Measurements from ENCODE around the gene CACNA2D3. TPM values are rescaled to one million over a fixed set of nuclear protein-coding genes. Genes with fewer than 3 reads are reported as not detected.

Gene CACNA2D3
- total RNA-seq, 1 experiment from 2014 or later, result not detected

DNA sequence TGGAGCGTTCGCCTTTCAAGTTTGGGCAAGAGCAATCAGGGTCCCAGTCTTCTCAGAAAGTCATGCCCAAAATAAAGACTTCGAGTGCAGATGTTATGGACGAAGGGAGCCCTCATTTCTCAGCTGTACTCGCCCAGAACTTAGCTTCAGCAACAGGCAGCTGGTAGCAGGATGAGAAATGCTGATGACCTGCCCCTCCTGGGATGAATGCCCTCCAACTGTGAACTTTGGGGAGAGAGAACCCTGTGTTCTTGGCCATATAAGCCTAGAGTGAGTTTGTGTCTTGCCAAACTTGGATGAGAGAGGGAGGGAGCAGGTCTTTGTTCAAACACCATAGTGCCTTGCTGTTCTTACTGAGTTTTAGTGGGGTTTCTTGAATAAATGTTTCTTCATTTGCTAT, 405.2 kb downstream of the CACNA2D3 start:
- DNase-seq (ENCODE audit: low spot score), result no peak

DNA sequence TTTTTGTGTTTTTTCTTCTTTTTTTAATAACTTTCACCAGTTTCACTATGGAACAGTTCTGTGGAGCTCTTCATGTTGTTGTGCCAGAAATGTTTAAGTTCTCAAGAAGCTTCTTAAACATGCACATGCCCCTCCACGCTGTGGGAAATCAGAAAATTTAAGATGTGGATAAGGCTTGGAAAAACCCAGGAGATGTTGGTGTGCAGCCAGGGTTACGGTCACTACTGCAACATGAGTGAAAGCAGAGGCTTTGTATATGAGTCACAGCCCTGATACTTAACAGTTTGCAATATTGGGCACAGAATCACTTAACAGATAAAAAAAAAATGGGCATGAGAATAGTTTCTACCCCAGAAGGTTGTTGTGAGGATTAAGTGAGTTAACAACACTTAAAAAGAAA, 405.6 kb downstream of the CACNA2D3 start:
- DNase-seq (ENCODE audit: low spot score), result no peak

DNA sequence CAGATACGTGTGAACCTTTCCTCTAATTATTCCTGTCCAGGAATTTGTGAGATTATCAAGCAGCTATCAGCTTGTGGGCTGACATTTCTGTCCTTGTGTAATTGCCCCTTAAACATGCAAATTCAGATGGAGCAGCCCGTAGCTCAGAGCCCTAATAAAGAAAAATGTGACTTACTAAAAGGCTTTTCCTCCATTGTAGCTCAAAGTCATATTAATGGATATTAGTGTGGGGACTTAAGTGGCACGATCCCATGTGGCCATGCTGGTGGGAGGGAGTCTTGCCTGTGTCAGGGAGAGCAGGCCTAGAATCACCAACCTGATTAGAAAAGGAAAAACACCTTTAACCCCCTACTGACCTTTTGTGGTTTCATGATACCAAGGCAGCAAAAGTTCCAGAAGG, 406.3 kb downstream of the CACNA2D3 start:
- no peak for DNase-seq (ENCODE audit: low spot score)

DNA sequence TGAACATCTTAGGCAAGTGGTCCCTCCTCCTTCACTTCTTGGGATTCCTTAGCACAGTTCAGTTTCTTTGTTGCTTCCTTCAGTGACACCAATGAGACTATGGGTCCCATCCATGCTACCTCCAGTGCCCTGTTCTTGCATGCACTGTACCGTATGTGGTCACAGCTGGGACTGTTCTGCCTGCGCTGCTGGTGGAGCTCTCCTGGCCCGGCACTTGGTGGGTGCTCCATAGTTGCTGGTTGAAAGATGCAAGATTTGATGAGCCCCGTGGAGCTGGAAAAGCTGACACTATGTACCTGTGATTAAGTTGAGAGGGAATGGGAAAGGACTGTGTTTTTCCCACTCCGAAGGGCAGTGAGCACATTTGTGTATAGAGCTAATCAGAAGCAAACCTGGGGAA, 407.7 kb downstream of the CACNA2D3 start:
- no peak for DNase-seq (ENCODE audit: low spot score)

DNA sequence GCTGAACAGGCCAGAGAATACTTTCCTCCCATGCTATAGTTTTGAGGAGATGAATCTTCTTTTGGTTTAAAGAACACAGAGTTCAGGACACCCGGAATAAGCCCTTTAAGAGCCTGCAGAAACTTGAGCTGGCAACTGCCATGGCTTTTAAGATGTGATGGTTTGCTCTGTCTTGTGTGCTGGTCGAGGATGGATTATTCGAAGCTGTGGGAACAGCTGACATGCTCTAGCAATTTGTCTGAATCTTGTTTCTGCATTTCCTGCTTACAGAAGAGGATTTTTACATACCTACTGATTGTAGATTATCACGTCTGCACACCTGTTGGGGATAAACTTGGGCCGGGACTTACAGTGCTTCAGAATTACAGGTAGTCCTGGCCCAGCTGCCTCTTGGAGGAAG, 408.6 kb downstream of the CACNA2D3 start:
- DNase-seq (ENCODE audit: low spot score), result no peak

DNA sequence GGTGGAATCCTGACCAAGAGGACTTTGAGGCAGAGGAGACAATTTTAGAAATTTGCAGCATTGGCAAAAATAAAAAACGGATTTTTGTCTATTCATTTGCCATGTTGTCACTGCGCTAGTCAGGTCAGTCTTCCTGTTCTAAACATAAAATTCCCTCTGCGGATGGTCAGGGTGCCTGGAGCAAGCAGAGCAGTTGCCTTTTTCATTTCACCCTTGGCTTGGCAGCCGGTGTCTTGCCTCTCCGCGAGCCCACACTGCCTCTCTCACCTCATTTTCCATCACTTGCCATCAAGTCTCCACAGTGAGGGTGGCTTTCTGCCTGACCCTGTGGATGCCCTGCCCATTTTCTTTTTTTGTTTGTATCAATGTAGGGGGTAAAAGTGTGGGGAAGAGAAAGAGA, 409.4 kb downstream of the CACNA2D3 start:
- no peak for DNase-seq (ENCODE audit: low spot score)

DNA sequence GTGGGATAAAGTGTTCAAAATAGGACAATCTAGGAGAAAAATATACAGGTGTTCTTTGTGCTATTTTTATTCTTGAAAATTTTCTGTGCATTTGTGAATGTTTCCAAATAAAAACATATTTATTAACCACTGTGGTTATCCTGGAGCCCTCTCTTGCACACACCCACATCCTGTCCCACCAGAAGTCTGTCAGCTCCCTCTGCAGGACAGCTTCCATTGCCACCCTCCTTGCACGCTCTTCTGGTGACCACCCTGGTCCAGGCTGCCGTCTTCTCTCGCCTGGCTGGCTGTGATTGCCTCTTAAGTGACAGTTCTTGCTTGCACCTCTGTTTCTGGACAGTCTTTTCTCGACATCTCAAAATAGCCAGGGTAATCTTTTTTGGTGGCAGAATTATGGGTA, 411.5 kb downstream of the CACNA2D3 start:
- no peak for DNase-seq (ENCODE audit: low spot score)

DNA sequence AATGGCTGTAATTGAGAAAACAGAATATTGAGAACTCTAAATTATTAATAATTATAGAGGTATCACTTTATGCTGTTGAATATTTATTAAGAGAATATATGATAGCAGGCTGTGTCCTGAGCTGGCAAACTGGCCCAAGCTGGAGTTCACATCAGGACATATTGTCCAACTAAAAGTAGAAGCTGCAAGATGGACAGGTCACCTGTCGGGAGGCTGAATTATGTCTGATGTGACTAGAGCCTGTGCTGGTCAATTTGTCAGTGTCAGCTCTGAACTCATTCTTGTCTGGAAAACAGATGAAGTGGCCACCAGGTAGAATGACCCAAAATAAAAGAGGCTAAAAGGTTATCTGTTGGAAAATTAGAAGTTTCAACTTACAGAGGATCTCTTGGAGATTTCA, 413.3 kb downstream of the CACNA2D3 start:
- no peak for DNase-seq (ENCODE audit: low spot score)

DNA sequence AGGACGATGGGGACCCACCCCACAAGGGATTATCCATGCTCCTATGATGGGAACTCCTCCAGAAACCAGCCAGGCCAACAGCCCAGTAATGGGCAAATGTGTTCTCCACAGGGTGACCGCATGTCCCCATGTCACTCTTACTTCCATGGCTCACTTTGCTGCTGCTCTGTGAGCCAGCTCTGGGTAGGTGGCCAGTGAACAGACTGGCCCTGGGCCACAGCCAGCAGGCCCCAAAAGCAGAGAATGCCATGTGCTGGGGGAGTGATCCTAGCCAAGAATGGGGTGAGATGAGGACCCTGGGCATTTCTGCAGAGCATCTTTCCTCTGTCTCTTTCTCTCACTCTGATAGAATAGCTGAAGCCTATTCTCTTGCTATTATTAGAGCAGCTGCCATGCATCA, 414.1 kb downstream of the CACNA2D3 start:
- DNase-seq (ENCODE audit: low spot score), result no peak

DNA sequence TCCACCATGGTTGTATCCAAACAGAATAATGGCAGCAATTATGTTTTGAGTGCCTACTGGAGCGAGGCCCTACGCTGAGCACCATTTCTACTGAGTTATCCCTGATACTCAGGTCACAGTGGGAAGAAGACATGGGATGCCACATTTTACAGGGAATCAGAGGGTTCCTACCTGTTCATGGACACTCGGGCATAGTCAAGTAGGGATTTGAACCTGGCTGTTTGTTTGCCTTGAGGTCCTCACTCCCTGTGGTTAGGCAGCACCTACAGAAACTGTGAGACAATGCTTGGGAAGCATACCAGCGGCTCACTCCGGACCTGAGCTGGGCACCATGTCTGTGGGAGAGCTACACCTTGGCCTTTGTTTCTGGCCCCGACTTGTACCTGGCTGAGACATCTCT, 415.2 kb downstream of the CACNA2D3 start:
- DNase-seq (ENCODE audit: low spot score), result no peak

DNA sequence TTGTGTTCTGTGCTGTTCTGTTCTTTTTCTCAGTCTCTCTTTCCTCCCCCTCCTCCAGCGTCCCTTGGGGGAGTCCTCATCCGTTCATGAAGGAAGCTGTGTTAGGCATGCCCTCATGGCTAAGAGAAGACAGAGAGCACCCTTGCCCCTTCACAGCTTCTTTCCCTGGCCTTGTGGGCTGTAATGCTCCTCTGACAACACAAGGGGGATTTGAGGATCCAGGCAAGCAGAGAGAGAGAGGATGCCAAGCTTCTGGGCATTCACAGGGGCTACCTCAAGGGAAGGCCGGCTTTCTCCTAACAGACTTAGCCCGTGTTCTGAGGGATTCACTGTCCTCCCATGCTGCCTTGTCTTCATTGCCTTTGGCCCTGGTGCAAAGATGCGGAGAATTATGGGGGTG, 416.0 kb downstream of the CACNA2D3 start:
- peak; percentile 4 for DNase-seq (ENCODE audit: low spot score)

DNA sequence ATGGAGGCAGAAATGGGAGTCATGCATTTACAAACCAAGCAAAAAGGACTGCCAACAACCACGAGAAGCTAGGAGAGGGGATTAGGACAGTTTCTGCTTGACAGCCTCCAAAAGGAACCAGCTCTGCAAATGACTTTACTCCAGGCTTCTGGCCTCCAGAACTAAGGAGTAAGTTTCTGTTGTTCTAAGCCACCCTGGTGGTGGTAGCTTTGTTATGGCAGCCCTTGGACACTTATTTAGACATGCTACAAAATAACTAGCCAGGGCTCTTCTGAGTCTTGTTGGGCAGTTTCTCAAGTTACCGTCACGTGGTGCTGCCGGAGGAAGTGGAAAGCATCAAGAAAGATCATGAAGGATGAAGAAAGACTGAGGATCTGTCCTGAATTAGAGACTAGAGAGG, 419.0 kb downstream of the CACNA2D3 start:
- no peak for DNase-seq (ENCODE audit: low spot score)

DNA sequence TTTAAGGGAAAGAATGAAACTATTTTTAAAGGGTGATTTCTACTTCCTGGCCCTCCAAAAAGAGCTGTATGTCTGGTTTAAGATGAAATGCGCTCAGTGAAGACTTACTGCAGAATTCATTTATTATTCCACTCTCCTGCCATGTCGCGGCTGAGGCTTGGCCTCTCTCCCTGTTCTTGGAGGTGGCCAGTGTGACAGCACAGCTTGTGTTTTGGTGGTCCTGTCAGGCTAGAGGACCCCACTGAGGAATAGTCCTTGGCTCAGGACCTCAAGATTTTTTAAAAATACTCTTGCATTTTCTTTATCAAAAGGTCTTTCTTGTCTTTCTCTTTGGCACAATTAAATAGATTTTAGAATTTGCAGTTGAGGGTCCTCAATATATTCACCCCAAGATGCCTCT, 421.1 kb downstream of the CACNA2D3 start:
- no peak for DNase-seq (ENCODE audit: low spot score)

DNA sequence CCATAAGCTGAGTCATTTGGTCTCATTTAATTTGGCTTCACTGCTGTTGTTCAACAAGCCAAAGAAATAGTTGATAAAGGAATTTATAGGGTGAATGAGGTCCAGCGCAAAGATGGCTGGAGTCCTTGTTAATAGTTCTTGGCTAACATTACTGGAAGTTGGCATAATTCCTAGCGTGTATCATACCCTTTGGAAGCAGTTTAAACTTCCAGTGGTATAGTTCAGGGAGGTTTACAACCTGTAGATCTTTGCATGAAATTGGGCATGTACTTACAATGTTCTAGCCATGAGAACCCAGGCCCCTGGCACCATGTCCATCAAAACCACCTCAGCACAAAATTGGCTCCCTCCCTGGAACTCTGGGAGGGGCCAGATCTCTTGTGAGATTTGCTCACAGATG, 424.7 kb downstream of the CACNA2D3 start:
- no peak for DNase-seq (ENCODE audit: low spot score)

DNA sequence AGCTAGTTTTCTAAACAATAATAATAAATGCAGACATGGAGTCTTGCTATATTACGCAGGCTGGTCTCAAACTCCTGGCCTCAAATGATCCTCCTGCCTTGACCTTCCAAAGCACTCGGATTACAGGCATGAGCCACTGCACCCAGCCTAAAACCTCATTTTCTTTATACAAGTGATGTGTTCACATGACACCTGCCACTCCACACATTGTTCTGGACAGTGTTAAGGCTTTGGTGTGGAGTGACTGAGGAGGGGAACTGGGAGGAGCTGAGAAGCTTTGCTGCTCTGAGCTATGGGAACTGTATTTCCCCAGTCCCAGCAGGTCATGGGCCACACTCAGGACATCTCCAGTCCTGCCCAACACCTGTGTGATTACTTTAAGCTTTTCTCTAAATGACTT, 425.5 kb downstream of the CACNA2D3 start:
- DNase-seq (ENCODE audit: low spot score), result no peak

DNA sequence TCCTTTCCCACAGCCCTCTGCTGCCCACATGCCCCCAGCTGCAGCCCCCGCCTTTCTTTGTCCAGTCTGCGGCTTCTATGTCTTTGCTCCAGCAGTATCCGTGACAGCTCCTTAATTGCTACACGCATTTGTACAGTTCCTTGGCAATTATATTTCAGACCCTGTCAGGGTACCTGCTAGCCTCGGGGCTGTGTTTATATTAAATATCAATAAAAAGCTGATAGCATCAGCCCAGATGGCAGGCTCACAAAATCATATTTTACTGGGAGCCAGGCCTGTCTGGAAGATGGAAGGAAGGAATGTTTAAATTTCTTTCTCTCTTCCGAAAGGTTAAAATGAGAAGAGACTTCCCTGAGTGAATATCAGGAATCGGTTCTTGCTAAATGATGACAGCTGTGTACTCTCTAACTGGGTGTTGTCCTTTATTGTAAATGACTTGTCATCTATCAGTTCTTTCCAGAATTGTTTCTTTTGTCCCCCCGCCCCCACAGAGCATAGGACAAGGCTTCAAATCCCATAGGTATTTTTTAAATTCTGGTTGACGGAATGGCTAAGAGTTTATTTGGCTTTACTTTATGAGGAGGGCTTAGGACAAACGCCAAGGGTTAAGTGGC, 427.4 kb downstream of the CACNA2D3 start:
- DNase-seq (ENCODE audit: low spot score), result no peak

DNA sequence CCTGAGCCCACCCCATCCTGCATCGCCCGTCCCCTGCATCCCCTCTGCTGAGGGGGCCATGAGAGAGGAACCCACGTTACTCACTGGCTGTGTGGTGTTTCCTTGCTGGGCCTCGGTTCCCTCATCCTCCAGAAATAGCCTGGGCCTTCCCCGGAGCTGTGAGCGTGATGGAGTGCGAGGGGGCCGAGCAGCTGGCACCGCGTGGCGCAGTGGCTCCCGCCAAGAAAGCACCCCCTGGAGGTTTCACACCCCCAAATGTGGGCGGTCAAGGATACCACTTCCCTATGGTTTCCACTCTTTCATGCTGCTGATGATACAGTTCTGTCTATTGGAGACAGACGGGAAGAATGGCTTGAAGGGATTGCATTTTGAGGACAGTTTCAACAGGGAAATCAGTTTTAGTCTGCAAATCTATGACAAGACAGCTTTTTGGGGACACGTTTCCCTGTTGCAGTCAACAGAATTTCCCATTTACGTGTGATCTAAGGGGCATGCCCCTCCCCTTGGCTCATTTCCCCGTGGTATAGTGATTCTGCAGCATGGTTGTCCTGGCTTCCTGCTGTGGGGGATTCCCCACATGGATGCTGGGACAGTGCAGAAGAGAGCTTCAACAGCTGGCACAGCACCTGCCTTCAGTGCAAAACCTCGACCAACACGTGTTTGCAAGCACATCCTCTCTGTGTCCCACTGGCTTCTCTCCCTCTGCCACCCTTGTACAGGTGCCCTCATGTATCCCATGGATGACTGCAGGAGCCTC, 428.0 kb downstream of the CACNA2D3 start:
- DNase-seq (ENCODE audit: low spot score), result no peak

DNA sequence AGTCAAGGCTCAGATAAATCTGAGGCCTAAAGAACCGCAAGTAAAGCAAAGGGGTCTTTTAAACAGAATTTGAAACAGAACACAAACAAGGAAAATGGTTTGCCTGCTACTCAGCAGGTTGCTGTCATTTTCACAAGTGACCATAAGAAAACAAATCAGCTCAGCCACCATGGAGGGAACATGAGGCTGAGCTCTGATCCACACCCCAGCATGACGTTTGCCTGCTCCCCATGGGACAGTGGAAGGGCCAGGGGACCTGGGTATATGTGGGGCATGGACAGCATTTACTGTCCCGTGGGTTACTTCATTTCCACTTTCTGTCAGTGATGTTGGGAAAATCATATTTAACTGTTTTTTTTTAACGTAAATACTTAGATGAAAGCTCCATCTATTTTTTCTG, 434.3 kb downstream of the CACNA2D3 start:
- no peak for DNase-seq (ENCODE audit: low spot score)

DNA sequence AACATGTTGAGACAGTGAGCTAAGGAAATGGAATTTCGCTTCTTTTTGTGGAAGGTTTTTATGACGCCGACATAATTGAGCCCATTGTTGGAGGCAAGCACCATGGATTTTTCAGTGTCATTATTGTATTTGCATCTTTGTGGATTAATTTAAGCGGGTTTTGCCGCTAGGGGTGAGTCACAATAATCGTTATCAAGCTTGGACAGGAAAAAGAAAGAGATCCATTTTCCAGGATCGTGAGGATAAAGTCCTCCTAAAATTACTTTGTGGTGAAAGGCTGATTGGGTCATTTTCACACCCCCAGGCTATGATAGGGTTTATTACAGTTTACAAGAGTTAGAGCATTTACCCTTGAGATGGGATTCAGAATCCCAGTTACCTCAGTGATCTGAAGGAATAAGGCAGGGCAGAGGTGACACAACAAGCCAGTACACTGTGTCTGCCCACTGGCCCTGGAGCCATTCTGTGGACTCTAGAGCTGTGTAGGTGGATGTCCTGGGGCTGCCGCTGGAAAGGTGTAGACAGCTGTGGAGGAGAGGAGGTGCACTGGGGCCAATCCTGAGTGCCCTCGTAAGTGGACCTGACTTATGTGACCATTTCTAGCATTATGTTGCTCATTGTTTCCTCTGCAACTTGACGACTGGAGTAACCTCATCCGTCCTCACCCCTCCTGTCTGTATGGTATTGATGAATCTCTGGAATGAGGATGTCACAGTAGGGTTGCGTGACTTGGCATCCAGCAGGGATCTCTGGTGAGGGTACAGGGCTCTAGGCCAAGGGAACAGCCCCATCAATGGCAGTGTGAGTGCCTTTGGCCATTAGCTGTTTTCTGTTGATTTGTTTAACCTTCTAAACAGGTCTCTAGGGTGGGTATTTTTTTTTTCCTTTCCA, 435.4 kb downstream of the CACNA2D3 start:
- no peak for DNase-seq (ENCODE audit: low spot score)

DNA sequence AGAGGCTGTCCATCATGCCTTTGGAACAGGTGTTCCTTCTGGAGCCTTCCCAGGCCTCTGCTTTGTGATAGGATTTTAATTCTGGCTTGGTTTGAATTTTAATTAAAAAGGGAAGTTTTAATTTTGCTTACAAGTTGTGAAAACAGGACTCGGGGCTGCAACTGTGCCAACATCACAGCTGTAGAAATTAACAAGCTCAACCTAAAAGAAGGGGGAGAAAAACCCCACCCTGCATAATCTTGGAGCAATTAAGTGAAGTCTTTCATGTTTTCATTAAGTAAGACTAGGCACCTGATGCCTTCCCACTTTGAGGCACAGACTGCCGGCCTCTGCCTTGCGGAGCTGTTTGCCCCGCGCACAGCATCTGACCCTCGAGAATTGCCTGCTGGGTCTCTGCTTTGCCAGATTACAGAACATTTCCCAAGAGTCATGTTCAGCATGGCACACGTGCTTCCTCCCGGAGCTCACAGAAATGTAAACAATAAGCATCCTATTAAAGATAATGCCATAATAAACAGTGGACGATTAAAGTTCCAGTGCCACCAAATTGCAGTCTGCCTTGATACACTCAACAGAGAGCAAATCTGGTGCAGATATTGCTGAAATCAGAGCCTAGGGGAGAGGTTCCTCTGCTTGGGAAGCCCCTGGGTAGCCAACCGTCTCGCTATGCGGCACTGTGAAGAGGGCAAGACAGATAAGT, 441.3 kb downstream of the CACNA2D3 start:
- no peak for DNase-seq (ENCODE audit: low spot score)

DNA sequence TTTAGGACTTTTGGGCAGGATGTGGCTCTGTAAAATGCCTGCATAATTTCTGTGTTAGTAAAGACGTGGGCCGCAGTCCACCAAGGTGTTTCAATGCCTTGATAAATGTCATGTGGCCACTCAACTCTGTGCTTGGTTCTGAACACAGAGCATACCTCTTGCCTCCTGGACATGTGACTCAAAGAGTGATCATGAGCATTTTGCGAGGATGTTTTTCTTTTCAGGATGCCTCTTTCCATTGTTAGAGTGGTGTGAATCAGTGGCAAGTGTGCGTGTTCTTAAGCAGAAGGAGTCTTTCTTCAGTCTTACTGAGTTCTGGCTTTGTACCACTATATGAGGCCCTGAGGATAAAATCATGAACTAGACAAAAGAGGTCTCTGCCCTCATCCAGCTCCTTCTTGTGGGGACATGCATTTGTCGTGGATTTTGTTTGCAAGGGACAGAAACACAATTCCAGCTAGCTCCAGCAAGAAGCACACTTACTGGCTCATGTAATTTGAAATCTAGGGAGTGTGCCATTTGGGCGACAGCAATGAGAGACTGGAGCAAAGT, 442.1 kb downstream of the CACNA2D3 start:
- DNase-seq (ENCODE audit: low spot score), result no peak

DNA sequence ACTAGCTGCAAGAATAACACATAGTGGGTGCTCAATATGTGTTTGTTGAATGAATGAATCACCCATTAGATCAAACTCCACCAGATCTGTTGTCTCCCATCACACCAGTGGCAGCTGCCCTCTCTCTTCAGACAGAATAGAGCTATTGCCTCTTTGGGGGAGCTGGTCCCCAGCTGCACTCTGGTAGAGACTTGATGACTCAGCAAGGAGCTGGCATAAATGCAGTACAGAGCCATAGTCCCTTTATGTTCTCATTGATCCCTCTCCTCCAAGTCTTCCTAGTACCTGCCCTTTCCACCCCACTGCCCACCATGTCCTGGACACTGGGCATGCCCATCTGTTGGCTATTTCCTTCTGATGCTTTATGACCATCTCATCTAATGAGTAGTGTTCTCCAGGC, 443.6 kb downstream of the CACNA2D3 start:
- DNase-seq (ENCODE audit: low spot score), result no peak

Data from HT-29 (cell line).